ENCODE data around the gene NUDT19.
A peak's percentile ranks its signal among the peaks of the same experiment; 100 is the strongest.
"Not testable (repeated sequence)": the region's sequence is repeated elsewhere in the genome, so short reads cannot be mapped to it uniquely, and the experiment has no call there.

The NUDT19 gene

DNA sequence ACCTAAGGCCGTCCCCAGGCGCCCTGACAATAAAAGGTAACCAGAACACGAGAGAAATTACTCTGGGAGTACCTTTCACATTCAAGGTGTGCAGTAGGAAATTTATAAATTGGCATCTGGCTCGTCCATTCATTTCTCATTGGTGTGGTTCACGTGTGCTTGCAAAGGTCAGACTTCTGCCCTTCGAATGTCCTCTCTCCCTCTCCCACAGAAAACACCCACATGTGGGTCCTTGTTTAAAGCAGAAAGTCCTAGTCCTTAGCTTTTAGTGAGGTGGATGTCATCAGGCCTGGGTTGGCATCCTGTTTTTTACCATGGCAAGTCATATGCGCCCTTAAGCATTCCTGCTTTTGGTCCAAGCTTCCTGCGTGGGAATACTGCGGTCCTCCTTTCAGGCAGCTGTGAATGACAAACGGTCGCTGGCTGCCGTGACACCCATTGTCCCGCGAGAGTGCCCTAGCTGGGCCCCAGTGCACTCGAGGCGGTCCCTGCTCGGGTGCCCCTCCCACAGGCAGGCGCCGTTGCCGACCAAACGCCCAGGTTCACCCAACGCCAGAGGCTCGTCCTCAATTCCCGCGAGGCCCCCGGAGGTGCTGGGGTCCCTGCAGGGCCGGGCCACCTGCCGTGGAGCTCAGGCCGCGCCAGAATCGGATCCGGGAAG lies at the start of gene NUDT19:
NUDT19 (plus strand) TSS at position 531 of the 661 bp plus-strand sequence. CDS start 140 bp downstream, outside the sequence.
- DNase-seq (ENCODE audit: low spot score), result peak; percentile 93

DNA sequence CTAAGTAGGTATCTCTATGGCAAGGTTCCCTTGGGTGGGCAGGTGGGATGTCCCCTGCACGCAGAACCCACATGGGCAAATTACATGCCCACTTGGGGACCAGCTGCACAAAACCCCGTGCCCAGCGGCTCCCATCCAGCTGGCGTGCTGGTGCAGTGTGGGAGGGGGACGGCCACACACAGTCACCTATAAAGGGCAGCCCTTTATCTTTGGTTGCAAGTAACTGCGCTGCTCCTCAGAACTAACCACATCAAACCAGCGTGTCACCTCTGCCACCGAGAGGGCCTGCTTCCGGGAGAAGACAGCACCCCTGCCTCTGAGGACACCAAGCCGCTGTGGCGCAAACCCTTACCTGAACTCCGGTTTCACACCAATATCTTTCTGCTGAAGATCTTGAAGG lies 48.9 kb upstream of the NUDT19 start:
- DNase-seq (ENCODE audit: low spot score), result no peak

DNA sequence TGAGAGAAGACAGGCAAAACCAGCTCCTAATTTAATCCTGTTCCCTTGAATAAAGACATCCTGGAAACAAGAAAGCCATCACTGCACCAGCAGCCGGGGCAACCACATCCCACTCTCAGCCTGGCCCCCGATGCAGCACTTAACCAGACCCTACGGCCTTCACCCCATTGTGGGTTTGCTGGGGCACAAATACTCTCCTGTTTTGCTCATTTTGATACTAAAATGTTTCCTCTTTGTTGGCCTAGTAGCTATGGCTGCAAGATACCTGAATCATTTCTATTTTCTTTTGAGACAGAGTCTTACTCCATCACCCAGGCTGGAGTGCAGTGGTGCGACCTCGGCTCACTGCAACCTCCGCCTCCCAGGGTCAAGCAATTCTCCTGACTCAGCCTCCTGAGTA lies 45.1 kb upstream of the NUDT19 start:
- DNase-seq (ENCODE audit: low spot score), result no peak

DNA sequence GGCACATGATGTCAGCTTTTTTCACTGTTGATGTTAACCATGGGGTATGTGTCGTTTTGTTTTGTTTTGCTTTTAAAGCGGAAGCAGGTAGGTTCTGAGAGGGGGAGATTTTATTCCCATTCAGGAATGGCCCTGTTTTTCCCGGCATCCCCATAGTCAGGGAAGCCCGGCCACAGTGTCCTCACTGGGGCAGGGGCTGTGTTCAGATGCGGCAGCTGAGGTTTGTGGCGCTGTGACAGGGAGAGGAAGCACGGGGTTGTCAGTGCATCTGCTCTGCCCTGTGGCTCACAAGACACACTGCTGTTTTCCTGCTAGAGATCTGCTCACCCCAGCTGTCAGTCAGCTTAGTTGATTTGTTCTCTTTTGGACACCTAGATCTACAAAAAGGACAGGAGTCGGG lies 44.3 kb upstream of the NUDT19 start:
- peak; percentile 5 for DNase-seq (ENCODE audit: low spot score)

DNA sequence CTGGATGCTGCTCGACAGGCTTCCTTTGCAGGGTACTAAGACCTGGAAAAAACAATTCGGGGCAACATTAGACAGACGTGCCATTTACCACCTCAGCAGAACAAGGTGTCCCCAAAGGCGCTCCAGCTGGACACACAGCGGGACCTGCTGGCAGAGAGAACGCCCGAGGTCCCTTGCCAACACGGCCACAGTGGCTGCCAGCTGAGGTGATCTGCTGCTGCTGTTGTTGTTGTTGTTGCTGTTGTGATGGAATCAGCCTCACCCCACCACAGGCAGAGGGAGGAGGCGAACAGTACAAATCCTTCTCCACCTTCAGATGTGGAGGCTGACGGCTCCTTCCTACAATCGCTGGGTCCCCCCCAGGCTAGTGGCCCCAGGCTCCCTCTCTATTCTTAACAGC lies 41.9 kb upstream of the NUDT19 start:
- DNase-seq (ENCODE audit: low spot score), result no peak

DNA sequence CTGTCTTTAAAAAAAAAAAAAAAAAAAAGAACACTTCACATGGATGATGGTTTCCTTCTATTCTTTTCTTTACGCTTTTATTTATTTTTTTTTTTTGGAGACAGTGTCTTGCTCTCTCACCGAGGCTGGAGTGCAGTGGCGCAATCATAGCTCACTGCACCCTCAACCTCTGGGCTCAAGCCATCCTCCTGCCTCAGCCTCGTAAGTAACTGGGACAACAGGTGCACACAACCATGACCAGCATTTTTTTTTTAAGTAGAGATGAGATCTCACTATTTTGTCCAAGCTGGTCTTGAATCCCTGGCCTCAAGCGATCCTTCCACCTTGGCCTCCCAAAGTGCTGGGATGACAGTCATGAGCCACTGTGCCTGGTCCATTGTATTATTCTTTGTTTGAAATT lies 41.0 kb upstream of the NUDT19 start:
- DNase-seq (ENCODE audit: low spot score), result no peak

DNA sequence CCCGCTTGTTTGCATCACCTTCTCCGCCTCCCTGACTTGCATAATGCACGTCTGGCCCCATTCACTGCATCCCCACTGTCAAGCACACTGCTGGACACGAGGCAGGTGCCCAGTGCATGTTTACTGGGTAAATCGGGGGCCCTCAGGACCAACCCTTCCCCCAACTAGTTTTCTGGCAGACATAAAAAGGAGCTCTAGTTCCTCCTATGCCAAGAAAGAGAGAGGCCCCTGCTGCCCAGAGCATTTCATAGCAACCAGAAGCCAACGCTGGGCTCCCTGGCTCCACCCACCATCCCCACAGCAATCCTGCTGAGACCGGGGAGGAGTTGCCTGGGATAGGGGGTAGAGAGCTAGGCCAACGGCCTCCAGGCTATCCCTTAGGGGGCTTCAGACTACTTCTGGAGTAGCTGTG lies 39.9 kb upstream of the NUDT19 start:
- no peak for DNase-seq (ENCODE audit: low spot score)

DNA sequence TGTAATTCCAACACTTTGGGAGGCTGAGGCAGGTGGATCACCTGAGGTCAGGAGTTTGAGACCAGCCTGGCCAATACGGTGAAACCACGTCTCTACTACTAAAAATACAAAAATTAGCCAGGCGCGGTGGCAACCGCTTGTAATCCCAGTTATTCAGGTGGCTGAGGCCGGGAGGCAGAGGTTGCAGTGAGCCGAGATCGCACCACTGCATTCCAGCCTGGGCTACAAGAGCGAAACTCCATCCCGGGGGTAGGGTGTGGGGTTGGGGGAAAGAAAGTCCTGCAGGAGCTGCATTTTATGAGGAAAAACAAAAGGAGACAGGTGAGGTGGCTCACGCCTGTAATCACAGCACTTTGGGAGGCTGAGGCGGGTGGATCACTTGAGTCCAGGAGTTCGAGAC lies 39.3 kb upstream of the NUDT19 start:
- DNase-seq (ENCODE audit: low spot score), result not testable (repeated sequence)

DNA sequence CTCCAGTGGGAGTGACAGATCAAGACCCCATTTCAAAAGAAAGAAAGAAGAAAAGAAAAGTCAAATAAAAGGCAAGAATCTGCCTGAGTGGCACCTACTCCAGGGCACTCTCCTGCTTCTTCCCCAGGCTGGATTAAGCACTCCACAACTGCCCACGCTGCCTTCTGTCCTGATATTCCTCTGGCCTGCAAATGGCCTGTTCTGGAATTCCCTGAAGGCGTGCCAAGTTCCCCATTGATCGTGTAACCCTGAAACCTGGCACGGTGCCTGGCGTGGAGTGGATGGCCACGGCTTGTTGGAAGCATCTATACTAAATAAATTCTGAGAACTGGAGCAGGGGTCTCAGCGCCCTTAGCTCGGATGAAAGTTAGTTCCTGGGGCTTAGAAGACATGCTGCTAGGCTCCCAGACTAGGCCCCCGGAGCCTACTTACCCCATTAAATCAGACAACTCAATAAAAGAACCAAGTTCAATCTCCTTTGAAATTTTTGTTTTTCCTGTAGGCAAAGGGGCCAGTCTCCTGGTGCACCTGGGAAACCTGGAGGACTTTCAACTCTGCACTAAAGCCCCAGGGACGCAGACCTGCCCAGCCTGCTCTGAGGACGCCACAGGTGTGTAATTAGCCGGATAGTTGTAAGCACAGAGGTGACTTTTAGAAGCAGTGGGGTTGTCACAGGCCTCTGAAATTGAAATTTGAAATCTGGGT lies 38.6 kb upstream of the NUDT19 start:
- peak; percentile 44 for DNase-seq (ENCODE audit: low spot score)

DNA sequence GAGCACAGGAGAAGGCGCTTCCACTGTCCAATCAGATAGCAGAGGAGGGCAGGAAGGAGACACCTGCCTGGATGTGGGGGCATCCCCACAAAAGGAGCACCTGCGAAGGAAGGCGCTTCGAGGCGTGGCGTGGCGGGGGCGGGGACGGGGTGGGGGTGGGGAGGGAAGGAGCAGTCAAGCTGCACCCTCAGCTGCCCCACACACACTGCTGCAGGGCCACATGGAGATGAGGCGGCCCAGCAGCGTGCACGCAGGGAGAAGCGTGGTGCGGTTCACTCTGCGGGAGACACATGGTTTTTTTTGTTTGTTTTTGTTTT lies 38.1 kb upstream of the NUDT19 start:
- DNase-seq (ENCODE audit: low spot score), result no peak

DNA sequence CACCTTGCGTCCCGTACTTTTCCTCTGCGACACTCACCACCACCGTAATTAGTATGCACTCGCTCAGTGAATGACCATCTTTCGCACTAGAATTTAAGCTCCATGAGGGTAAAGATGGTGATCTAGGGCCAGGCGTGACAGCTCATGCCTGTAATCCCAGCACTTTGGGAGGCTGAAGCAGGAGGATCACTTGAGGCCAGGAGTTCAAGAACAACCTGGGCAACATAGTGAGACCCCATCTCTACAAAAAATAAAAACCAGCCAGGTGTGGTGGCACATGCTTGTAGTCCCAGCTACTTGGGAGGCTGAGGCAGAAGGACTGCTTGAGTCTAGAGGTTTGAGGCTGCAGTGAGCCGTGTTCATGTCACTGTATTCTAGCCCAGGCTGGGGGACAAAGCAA lies 35.2 kb upstream of the NUDT19 start:
- DNase-seq (ENCODE audit: low spot score), result not testable (repeated sequence)

DNA sequence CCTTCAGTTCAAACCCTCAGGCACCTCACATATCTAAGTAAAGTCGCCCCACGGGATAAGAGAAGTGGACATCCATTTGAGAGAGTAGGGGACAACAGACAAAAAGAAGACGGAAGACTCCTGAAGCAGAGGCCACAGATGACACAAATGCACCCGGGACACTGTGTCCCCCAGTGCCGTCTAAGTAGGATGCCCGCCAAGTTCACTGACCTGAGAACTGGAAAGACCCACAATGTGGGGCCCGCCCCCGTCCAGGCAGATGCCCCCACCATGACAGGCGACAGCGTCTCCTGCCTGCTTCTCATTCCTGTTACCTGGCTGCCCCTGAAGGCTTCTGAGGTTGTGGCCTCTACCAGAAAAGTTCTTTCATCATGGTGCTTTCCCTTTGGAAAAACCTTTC lies 33.5 kb upstream of the NUDT19 start:
- DNase-seq (ENCODE audit: low spot score), result no peak

DNA sequence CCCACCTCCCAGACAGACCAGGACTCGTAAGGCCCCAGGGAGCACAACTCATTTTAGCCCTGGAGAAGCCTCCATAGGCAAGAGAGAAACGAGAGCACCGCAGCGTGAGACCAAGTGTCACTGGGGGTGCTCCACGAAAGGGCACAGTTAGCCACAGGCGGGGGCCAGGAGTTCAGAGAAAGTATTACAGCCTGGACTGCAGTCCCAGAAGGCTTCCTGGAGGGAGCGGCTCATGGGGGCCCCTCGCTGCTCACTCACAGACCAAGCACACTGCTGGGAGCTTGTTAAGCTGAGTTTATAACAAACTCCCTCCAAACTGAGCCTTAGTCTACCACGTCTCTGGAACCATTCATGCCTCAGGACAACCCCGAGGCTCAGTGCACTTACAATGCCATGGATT lies 33.1 kb upstream of the NUDT19 start:
- DNase-seq (ENCODE audit: low spot score), result no peak

DNA sequence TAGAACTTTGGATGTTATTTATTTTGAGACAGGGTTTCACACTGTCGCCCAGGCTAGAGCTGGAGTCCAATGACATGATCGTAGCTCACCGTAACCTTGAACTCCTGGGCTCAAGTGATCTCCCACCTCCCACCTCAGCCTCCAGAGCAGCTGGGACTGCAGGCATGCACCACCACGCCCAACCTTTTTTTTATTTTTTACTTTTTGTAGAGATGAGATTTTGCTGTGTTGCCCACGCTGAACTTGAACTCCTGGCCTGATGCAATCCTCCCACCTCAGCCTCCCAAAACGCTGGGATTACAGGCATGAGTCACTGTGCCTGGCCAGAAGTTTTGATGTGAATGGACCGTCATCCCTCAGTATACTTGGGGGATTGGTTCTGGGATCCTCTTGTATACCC lies 30.3 kb upstream of the NUDT19 start:
- no peak for DNase-seq (ENCODE audit: low spot score)

DNA sequence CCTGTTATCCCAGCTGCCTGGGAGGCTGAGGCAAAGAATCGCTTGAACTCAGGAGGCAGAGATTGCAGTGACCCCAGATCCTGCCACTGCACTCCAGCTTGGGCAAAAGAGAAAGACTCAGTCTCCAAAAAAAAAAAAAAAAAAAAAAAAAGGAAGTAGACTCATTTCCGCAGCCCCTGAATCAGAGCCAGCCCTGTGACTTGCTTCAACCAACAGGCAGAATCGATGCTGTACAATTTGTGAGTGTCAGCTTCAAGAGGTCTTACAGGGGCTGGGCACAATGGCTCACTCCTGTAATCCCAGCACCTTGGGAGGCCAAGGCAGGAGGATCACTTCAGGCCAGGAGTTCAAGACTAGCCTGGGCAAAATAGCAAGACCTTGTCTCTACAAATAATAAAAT lies 29.4 kb upstream of the NUDT19 start:
- DNase-seq (ENCODE audit: low spot score), result no peak

DNA sequence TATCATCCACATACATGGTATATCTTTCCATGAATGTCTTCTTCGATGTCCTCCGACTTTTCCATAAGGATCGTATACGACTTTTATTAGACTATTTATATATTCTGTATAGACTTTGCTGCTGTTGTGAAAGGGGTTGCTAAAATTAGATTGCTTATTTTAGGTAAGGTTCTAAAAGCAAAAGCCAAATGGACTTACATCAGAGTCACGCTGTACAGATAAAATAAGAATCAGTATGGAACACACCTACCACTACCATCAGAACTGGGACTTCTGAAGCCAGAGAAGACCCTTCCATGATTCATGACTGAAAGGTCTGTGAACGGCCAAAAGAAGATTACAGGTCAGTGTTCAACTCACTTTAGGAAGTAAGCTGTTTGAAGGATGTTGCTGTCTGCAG lies 25.5 kb upstream of the NUDT19 start:
- DNase-seq (ENCODE audit: low spot score), result no peak

DNA sequence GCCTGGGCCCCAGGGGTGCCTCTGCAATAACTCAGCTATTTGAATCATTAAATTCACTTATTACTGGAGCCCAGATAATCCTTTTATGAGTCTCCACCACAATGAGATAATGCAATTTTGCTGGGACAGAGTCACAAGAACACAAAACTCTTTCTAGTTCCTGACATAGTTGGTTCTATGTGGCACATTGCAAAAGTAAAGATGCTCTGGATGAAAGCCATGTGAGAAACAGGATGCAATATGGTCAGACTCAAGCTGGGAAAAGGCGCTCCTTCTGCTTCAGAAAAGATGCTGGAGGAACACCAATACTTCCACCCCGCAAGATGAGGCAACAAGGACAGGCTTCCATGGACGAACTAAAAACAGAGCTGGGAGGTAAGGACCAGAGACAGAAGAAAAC lies 22.3 kb upstream of the NUDT19 start:
- no peak for DNase-seq (ENCODE audit: low spot score)

DNA sequence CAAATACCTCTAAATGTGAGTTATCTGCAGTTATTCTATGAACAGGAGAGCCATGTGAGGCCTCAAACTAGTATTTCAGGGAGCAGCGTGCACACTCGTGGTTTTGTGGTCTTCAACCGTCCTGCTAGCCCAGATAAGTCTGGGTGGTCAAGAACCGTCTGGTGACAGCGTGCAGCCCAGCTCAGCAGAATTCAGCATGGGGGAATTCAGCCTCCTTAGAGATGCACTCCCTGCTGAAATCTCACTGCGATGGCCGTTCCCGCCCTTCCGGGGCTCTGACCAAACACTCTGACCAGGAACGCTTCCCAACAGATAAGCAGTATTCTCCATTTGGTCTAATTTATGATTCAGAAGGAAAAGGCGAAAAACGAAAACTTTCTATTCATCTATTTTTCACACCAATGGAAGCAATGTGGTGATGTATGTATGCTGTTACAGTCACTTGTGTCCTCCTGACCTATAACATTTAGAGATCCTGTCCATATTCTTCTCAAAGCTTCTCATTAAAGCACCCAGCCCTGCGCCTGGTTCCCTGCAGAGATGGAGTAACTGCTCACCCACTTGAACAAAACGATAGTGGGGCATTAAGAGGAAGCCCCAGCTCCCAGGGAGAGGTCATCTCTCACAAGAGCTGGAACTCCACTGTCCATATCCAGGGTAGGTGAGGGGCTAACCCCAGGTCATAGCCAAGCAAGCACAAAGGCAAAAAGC lies 19.6 kb upstream of the NUDT19 start:
- no peak for DNase-seq (ENCODE audit: low spot score)

DNA sequence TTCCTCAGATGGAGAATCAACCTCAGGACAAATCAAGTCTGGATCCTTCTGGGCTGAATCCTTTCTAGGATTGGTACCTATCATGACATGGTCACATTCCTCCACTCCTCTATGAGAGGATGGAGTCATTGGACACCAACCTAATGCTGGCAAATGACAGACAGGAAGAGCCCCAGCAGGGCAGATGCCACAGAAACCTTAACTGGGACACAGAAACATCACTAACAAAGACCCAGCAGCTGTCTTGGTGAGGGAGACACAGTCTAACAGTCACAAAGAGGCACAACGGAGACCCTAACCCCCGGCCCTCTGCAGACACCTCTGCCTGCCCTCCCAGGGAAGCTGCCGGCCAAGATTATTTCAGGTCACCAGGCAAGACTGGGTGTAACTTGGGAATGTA lies 18.8 kb upstream of the NUDT19 start:
- no peak for DNase-seq (ENCODE audit: low spot score)

DNA sequence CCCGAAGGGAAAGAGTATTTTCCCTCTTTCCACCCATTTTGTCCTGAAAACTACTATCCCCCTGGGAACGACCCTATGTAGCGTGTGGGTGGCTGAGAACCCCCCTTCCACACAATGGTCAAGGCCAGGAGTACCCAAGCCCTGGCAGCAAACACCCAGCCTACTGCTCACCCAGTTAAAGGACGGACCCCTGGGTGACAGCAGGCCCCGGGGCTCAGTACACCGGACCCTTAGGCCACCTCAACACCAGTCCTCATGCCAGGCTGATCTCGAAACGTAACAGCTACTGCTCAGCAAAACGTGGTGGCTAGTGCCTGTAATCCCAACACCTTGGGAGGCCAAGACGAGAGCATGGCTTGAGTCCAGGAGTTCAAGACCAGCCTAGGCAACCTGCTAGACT lies 18.0 kb upstream of the NUDT19 start:
- DNase-seq (ENCODE audit: low spot score), result no peak

DNA sequence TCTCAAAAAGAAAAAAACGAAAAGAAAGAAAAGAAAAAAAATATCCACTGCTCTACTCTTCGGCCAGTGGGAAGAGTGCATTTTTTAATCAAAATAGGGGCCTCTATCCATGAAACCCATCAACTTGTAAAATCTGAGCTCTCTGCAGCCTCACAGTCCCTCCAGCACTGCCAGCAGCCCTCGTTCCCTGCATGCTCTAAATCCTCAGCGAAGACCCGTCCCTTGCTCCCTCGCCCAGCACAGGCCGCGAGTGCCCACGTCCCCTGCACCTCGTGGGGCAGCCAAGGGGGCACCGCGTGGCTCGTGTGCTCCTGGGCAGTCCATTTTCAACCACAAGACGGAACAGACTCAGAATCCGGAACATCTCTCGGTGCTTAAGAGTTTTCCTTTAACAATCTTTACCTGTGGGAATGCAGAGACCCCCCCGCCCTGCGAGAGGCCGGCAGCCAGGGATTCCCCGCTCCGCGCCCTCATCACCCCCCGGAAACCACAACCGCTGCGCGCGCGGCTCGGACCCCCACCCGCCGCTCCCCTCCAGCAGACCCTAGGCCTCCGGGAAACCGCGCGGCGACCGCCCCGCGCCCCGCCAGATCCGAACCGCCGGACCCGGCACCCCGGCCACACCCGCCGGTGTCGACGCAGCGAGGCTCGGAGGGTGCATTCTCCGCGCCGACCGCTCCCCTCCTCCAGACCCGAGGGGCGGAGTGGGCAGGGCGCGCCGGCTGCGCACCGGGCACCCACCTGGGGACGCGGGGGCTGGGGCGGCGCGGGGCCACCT lies 17.3 kb upstream of the NUDT19 start:
- DNase-seq (ENCODE audit: low spot score), result no peak

DNA sequence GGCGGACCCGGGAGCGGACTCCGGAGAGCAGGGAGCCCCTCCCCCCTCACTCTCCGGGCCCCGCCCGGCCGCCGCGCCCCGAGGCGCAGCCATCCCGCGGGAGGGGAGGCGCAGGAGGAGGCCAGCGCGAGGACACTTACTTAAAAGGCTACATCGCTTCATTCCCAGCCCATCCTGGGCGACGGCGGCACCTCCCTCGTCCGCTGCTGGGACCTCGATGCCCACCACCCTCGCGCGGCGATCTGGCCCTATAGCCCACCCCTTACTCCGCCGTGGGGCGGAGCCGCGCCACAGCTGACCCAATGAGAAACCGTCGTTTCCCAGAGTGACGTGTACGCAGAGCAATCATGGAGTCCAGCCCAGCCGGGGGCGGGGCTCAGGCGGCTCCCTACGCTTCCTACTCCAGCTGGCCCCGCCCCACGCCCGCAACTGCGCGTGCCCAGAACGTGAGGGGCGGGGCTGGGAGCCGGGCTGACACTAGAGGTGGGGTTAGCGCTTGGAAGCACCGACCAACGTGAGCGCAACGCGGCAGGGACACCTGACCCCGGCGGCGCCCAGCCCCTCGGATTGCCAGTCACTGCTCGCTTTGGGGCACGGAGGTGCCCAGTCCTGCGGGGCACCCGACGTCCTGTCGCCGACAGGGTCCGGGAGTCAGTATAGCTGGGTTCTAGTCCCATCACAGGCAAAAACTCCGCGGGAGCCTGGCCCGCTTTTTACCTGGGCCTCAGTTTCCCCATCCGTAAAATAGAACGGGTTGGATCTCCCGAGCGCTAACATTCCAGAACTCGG lies 16.5 kb upstream of the NUDT19 start, which contains the start of gene ANKRD27:
ANKRD27 (minus strand) TSS at position 250 of the 789 bp plus-strand sequence. CDS start 16,165 bp downstream, outside the sequence.
- DNase-seq (ENCODE audit: low spot score), result peak; percentile 99
